Activated naive CD8-positive, alpha-beta T cell treated with anti-CD3 and anti-CD28 coated beads for 36 hours (primary cell): ENCODE data around the gene TTLL11. TPM values are rescaled to one million over a fixed set of nuclear protein-coding genes. Genes with fewer than 3 reads are reported as not detected.

ENCODE experiments used
- DNase-seq: peaks from one replicate; pipeline ENCODE4 v3.0.0; 2021
- H3K27ac Mint-ChIP-seq: one replicate; pipeline ENCODE4 v1.8.0; 2022; ENCODE audit warnings: mild to moderate bottlenecking, moderate library complexity, mixed read lengths
- H3K27me3 Mint-ChIP-seq: one replicate; pipeline ENCODE4 v1.8.0; 2022; ENCODE audit warnings: mild to moderate bottlenecking, mixed read lengths
- H3K36me3 Mint-ChIP-seq: one replicate; pipeline ENCODE4 v1.8.0; 2021; ENCODE audit warnings: mild to moderate bottlenecking, mixed read lengths
- H3K4me1 Mint-ChIP-seq: one replicate; pipeline ENCODE4 v1.8.0; 2021; ENCODE audit warnings: mixed read lengths
- H3K4me3 Mint-ChIP-seq: one replicate; pipeline ENCODE4 v1.8.0; 2022; ENCODE audit warnings: mild to moderate bottlenecking, moderate library complexity, mixed read lengths
- H3K9me3 Mint-ChIP-seq: one replicate; pipeline ENCODE4 v1.8.0; 2022; ENCODE audit warnings: mixed read lengths
- total RNA-seq, 2 experiments: library from RNA; stranded (reverse); gene quantifications; one replicate each; pipeline ENCODE4 v1.2.3, GENCODE V29; 2021

The TTLL11 gene
- total RNA-seq, 2 experiments from 2014 or later, result 2.5 to 2.8 TPM

DNA sequence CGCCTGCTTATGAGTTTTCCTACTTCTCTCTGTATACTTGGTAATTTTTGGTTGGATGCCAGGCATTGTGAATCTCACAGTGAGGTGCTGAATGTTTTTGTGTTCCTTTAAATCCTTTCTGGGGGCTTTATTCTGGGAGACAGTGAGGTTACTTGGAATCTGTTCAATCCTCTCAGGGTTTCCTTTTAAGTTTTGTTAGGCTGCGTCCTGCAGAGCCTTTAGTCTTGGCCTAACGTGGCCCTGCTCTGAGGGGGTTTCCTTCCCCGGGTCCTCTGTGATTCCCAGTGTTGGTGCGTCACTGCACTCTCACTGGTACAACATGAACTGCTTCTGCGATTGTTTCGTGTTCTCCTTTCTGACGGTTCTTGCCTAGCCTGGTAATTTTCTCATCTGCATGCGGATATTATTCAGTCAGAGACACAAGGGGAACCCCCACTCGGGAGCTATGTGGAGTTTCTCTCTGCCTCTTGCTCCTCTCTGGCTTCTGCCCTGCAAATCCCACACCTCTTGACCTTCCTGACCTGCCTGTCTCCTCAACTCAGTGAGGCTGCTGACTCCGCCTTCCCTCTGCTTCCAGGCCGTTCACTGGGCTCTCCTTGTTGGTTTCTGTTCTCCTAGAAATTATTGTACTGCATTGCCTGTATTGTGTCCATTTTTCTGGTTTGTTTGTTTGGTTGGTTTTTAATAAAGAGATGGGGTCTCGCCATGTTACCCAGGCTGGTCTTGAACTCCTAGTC lies 313.6 kb downstream of the TTLL11 start:
- peaks cover 8% of the 10 kb centered on the region for H3K9me3 Mint-ChIP-seq
- DNase-seq, result no peak
- no peaks in the 10 kb centered on the region for H3K27me3 Mint-ChIP-seq
- H3K36me3 Mint-ChIP-seq, result no peaks in the 10 kb centered on the region
- no peak overlapping the region for H3K27ac Mint-ChIP-seq
- H3K4me1 Mint-ChIP-seq, result peaks cover 13% of the 10 kb centered on the region
- no peak overlapping the region for H3K4me3 Mint-ChIP-seq

- Mint-ChIP-seq H3K27me3 (no peaks in the 10 kb centered on the region), H3K27ac (no peak overlapping the region), H3K4me1 (peaks cover 5% of the 10 kb centered on the region), H3K36me3 (no peaks in the 10 kb centered on the region), H3K4me3 (no peak overlapping the region), H3K9me3 (peaks cover 8% of the 10 kb centered on the region)
- no peak for DNase-seq
Measured at GRCh38 chr9:121778252-121779225, 314.6 kb downstream of the TTLL11 start.

- H3K27me3 Mint-ChIP-seq, result no peaks in the 10 kb centered on the region
- H3K9me3 Mint-ChIP-seq, result peaks cover 8% of the 10 kb centered on the region
- DNase-seq, result no peak
- no peak overlapping the region for H3K27ac Mint-ChIP-seq
- no peaks in the 10 kb centered on the region for H3K36me3 Mint-ChIP-seq
- H3K4me3 Mint-ChIP-seq, result no peak overlapping the region
- no peaks in the 10 kb centered on the region for H3K4me1 Mint-ChIP-seq
Measured at GRCh38 chr9:121776739-121777637, 316.1 kb downstream of the TTLL11 start.

- Mint-ChIP-seq H3K36me3 (no peaks in the 10 kb centered on the region), H3K27ac (no peak overlapping the region), H3K9me3 (peaks cover 8% of the 10 kb centered on the region), H3K27me3 (no peaks in the 10 kb centered on the region), H3K4me1 (no peaks in the 10 kb centered on the region), H3K4me3 (no peak overlapping the region)
- DNase-seq, result no peak
Measured at GRCh38 chr9:121776001-121776738, 316.9 kb downstream of the TTLL11 start.

GRCh38 chr9:121774715-121775613 lies 318.1 kb downstream of the TTLL11 start:
- peaks cover 8% of the 10 kb centered on the region for H3K9me3 Mint-ChIP-seq
- DNase-seq, result no peak
- no peaks in the 10 kb centered on the region for H3K4me1 Mint-ChIP-seq
- H3K27ac Mint-ChIP-seq, result no peak overlapping the region
- no peaks in the 10 kb centered on the region for H3K27me3 Mint-ChIP-seq
- H3K36me3 Mint-ChIP-seq, result no peaks in the 10 kb centered on the region
- H3K4me3 Mint-ChIP-seq, result no peak overlapping the region

- no peaks in the 10 kb centered on the region for H3K27me3 Mint-ChIP-seq
- peaks cover 6% of the 10 kb centered on the region for H3K9me3 Mint-ChIP-seq
- H3K4me1 Mint-ChIP-seq, result no peaks in the 10 kb centered on the region
- H3K4me3 Mint-ChIP-seq, result no peak overlapping the region
- no peak overlapping the region for H3K27ac Mint-ChIP-seq
- H3K36me3 Mint-ChIP-seq, result no peaks in the 10 kb centered on the region
- no peak for DNase-seq
Measured at GRCh38 chr9:121773954-121774714, 319.0 kb downstream of the TTLL11 start.

DNA sequence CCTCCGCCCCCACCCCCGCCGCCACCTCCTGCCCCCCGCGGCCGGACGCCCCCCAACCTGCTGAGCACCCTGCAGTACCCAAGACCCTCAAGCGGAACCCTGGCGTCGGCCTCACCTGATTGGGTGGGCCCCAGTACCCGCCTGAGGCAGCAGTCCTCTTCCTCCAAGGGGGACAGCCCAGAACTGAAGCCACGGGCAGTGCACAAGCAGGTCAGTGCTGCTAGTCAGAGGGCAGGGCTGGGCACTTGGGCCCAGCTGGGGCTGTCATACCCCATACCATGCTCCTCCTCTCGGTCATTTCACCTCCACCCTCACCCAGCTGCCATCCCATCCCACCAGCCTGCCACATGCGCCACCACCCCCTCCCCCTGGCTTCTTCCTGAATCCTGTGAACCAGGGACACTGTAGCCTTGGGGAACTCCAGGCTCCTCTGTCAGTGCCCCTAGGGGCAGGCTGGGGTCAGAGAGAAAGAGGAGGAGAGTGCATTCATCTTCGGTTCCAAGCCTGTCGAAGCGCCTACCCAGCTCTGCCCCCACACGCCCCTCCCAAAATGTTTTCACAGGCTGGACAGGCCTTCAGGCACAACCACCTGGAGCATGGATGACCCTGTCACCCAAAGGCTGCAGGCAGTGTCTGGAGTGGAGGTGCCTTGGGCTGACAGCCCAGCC lies 319.7 kb downstream of the TTLL11 start:
- Mint-ChIP-seq H3K4me1 (no peaks in the 10 kb centered on the region), H3K9me3 (peaks cover 3% of the 10 kb centered on the region), H3K36me3 (no peaks in the 10 kb centered on the region), H3K27me3 (no peaks in the 10 kb centered on the region), H3K27ac (no peak overlapping the region), H3K4me3 (no peak overlapping the region)
- DNase-seq, result no peak

DNA sequence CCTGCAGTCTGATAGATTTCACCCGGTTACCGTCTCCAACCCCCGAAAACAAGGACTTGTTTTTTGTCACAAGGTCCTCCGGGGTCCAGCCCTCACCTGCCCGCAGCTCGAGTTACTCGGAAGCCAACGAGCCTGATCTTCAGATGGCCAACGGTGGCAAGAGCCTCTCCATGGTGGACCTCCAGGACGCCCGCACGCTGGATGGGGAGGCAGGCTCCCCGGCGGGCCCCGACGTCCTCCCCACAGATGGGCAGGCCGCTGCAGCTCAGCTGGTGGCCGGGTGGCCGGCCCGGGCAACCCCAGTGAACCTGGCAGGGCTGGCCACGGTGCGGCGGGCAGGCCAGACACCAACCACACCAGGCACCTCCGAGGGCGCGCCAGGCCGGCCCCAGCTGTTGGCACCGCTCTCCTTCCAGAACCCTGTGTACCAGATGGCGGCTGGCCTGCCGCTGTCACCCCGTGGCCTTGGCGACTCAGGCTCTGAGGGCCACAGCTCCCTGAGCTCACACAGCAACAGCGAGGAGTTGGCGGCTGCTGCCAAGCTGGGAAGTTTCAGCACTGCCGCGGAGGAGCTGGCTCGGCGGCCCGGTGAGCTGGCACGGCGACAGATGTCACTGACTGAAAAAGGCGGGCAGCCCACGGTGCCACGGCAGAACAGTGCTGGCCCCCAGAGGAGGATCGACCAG lies 320.4 kb downstream of the TTLL11 start:
- no peak overlapping the region for H3K27ac Mint-ChIP-seq
- no peaks in the 10 kb centered on the region for H3K36me3 Mint-ChIP-seq
- H3K27me3 Mint-ChIP-seq, result no peaks in the 10 kb centered on the region
- peaks cover under 1% of the 10 kb centered on the region for H3K9me3 Mint-ChIP-seq
- DNase-seq, result no peak
- H3K4me3 Mint-ChIP-seq, result no peak overlapping the region
- no peaks in the 10 kb centered on the region for H3K4me1 Mint-ChIP-seq

Other genes with a start within 250 kb of the TTLL11 start
- 10 to 100 TPM; 55.2 to 56.4 TPM for gene NDUFA8, start 66.5 kb upstream of the TTLL11 start, total RNA-seq
- not detected for gene MORN5, start 66.6 kb upstream of the TTLL11 start, total RNA-seq
- under 1 TPM; 0.12 to 0.16 TPM for gene LHX6, start 135.6 kb upstream of the TTLL11 start, total RNA-seq
- 10 to 100 TPM; 35.1 to 35.5 TPM for gene RBM18, start 171.5 kb upstream of the TTLL11 start, total RNA-seq
- 10 to 100 TPM; 76.9 to 84.0 TPM for gene MRRF, start 171.6 kb upstream of the TTLL11 start, total RNA-seq